Measurements from ENCODE around the gene ZNF441.
"Not testable (repeated sequence)": the region's sequence is repeated elsewhere in the genome, so short reads cannot be mapped to it uniquely, and the experiment has no call there.

The ZNF441 gene

DNA sequence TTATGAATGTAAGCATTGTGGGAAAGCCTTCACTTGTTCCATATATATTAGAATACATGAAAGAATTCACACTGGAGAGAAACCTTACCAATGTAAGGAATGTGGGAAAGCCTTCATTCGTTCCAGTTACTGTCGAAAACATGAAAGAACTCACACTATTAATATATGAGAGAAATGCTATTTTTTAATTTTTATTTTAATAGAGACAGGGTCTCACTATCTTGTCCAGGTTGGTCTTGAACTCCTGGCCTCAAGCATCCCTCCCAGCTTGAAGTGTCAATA, 40.2 kb downstream of the ZNF441 start:
- Mint-ChIP-seq H3K4me3 (no peak overlapping the region), H3K36me3 (peaks cover 22% of the 10 kb centered on the region), H3K9me3 (peaks cover 5% of the 10 kb centered on the region), H3K27me3 (no peaks in the 10 kb centered on the region), H3K4me1 (no peaks in the 10 kb centered on the region), H3K27ac (no peak overlapping the region)

DNA sequence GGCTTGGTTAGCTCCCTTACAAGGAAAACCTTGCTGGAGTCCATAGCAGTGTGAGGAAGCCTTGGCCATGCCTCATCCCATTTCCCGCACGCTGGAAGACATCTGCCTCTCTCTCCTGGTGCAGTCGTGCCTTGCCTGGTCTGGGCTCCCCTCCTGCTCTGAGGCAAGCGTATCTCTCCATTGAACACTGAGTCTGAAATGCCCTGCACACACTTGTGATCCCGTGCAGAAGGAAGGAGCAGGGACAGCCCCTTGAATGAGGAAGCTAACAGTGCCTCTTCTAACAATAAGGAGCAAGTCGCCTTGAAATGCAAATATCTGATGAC, 46.9 kb downstream of the ZNF441 start:
- no peaks in the 10 kb centered on the region for H3K27me3 Mint-ChIP-seq
- H3K9me3 Mint-ChIP-seq = no peaks in the 10 kb centered on the region
- peaks cover 33% of the 10 kb centered on the region for H3K4me1 Mint-ChIP-seq
- H3K36me3 Mint-ChIP-seq = peaks cover 6% of the 10 kb centered on the region
- peak overlapping the region; percentile 90 for H3K4me3 Mint-ChIP-seq
- H3K27ac Mint-ChIP-seq = peak overlapping the region; percentile 79

DNA sequence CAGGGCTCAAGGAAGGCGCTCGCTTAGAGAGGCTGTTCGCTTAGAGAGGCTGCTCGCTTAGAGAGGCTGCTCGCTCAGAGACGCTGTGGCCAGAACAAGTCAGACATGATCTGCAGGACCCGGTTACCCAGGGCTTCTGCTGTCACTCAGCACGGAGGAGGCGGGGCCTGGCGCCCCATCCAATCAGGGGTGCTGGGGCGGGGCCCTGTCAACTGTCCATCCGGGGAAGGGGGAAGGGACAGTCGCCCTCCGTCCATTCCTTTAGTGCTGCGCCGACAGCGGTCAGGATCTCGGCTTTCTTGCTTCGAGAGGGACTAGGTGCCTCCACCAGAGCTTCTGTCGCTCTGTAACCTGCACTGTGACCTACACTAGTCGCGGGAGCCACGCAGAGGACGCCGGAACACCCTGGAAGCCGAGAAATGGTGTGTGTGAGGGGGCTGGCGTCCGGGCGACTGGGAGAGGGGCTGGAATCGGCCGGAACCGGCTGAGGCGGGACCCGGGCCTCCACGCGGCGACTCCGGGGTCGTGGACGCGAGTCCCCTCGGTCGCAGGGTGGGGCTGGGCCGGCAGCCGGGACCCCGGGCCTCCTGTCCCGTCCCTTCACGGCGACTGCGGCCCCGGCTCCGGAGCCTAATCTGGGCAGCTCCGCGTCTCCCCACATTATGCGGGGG, 47.4 kb downstream of the ZNF441 start, which contains the start of gene ZNF440:
Gene ZNF440 (plus strand): TSS at position 245 of the 671 bp plus-strand sequence. CDS start 175 bp downstream, at position 420.
- Mint-ChIP-seq H3K4me3 (peak within 1 kb of the TSS; percentile 90), H3K27me3 (no peaks in the 10 kb centered on the region), H3K9me3 (no peaks in the 10 kb centered on the region), H3K27ac (peak within 1 kb of the TSS; percentile 79), H3K36me3 (peaks cover 6% of the 10 kb centered on the region), H3K4me1 (peaks cover 33% of the 10 kb centered on the region)

DNA sequence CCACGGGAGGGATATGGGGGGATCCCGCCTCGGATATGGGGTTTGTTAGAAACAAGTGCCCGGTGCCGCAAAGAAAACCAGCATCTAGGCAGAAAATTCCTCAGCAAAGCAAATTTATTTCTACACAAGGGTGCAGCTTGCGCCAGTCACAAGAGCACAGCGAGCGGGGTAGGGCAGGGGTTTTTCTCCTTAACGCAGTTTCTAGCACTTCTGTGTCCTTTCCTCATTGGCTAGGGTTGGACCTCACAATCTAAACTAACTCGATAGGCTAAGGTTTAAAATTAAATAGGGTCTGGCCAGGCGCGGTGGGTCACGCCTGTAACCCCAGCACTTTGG, 47.9 kb downstream of the ZNF441 start:
- H3K27me3 Mint-ChIP-seq = no peaks in the 10 kb centered on the region
- peaks cover 33% of the 10 kb centered on the region for H3K4me1 Mint-ChIP-seq
- H3K36me3 Mint-ChIP-seq = peaks cover 6% of the 10 kb centered on the region
- H3K4me3 Mint-ChIP-seq = peak overlapping the region; percentile 90
- no peaks in the 10 kb centered on the region for H3K9me3 Mint-ChIP-seq
- no peak overlapping the region for H3K27ac Mint-ChIP-seq

DNA sequence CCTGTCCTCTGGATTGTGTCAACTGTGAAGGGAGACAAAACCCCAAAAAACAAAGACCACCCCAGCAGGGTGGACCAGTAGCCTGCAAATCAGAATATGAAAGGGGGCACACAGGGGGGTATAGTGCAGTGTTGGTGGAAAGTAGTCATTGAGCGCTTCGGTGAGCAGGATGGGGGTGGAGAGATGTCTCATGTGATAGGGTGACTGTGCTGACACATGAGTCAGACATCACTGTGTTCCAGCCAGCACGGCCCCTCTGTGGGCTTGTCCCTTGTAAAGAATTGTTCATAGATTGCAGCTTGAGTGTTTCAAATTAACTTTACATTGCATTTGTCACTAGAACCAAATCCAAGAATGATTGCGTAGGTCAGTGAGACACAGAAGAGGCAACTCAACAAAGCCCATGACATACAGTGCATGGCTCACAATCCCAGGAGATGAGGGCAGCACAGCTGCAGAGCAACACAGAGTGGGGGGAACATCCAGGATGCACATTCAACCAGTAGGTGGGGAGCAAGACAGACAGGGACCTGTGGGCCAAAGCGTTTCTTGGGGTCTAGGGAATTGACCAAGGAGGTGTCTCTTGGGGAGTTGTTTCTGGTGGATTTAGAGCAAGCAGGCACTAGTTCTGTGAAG, 54.8 kb downstream of the ZNF441 start:
- peaks cover 9% of the 10 kb centered on the region for H3K4me1 Mint-ChIP-seq
- peaks cover 5% of the 10 kb centered on the region for H3K9me3 Mint-ChIP-seq
- H3K27ac Mint-ChIP-seq = peak overlapping the region; percentile 68
- H3K4me3 Mint-ChIP-seq = no peak overlapping the region
- no peaks in the 10 kb centered on the region for H3K27me3 Mint-ChIP-seq
- peaks cover 27% of the 10 kb centered on the region for H3K36me3 Mint-ChIP-seq

DNA sequence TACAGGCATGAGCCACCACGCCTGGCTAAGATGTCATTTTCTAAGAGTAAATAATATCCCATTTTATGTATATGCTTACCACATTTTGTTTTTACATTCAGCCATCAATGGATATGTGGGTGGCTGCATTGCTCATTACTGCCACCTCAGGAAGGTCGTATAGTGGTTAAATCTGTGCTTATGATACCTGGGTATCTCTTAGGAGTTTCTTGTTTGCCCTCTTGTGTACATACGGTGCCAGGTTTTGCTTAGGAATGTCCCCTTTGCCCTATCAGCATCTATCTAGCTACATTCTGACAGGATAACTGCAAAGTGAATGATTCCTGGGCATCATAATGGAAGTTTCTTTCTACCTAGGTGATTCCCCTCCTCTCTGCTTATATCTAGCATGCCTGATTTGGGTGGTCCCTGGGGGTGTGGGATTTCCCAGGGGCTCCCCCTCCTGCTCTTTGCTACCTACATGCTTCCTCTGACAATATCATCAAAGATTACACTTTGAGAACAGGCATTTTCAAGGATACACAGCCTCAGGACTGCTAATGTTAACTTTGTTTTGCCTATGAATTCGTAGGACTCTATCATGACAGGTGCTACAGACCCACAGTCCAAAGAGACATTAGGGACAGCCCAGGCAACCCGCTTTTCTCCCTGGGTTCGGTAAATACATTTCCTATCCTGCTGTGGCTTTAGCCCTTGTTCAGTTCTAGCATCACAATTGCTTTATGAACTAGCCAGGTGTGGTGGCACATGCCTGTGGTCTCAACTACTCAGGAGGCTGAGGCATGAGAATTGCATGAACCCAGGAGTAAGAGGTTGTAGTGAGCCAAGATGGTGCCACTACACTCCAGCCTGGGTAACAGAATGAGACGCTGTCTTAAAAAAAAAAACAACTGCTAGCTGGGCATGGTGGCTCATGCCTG, 62.4 kb downstream of the ZNF441 start:
- H3K9me3 Mint-ChIP-seq = peaks cover 11% of the 10 kb centered on the region
- not testable (repeated sequence) for H3K27ac Mint-ChIP-seq, H3K4me1 Mint-ChIP-seq, H3K27me3 Mint-ChIP-seq, H3K4me3 Mint-ChIP-seq
- peaks cover 61% of the 10 kb centered on the region for H3K36me3 Mint-ChIP-seq

DNA sequence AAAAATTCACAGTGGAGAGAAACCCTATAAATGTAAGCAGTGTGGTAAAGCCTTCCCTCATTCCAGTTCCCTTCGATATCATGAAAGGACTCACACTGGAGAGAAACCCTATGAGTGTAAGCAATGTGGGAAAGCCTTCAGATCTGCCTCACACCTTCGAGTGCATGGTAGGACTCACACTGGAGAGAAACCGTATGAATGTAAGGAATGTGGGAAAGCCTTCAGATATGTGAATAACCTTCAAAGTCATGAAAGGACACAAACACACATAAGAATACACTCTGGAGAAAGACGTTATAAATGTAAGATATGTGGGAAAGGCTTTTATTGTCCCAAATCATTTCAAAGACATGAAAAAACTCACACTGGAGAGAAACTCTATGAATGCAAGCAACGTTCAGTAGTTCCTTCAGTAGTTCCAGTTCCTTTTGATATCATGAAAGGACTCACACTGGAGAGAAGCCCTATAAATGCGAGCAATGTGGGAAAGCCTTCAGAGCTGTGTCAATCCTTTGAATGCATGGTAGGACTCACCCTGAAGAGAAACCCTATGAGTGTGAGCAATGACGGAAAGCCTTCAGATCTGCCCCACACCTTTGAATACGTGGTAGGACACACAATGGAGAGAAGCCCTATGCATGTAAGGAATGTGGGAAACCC, 65.6 kb downstream of the ZNF441 start:
- peaks cover 55% of the 10 kb centered on the region for H3K36me3 Mint-ChIP-seq
- H3K4me3 Mint-ChIP-seq = no peak overlapping the region
- H3K27ac Mint-ChIP-seq = no peak overlapping the region
- no peaks in the 10 kb centered on the region for H3K27me3 Mint-ChIP-seq
- no peaks in the 10 kb centered on the region for H3K4me1 Mint-ChIP-seq
- peaks cover 11% of the 10 kb centered on the region for H3K9me3 Mint-ChIP-seq

DNA sequence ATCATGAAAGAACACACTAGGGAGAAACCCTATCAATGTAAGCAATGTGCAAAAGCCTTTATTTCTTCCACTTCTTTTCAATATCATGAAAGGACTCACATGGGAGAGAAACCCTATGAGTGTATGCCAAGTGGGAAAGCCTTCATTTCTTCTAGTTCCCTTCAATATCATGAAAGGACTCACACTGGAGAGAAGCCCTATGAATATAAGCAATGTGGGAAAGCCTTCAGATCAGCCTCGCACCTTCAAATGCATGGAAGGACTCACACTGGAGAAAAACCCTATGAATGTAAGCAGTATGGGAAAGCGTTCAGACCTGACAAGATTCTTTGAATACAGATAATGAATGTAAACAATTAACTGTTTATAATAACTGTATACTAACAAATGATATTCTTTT, 66.7 kb downstream of the ZNF441 start:
- Mint-ChIP-seq H3K27ac (no peak overlapping the region), H3K9me3 (peaks cover 12% of the 10 kb centered on the region), H3K27me3 (no peaks in the 10 kb centered on the region), H3K4me1 (no peaks in the 10 kb centered on the region), H3K4me3 (no peak overlapping the region), H3K36me3 (peaks cover 48% of the 10 kb centered on the region)

Measured in activated naive CD4-positive, alpha-beta T cell treated with anti-CD3 and anti-CD28 coated beads, Interleukin-2, amount 50 U/mL, for 24 hours (primary cell).